ENCODE measurements around the gene ENDOD1.

ENDOD1 gene

DNA sequence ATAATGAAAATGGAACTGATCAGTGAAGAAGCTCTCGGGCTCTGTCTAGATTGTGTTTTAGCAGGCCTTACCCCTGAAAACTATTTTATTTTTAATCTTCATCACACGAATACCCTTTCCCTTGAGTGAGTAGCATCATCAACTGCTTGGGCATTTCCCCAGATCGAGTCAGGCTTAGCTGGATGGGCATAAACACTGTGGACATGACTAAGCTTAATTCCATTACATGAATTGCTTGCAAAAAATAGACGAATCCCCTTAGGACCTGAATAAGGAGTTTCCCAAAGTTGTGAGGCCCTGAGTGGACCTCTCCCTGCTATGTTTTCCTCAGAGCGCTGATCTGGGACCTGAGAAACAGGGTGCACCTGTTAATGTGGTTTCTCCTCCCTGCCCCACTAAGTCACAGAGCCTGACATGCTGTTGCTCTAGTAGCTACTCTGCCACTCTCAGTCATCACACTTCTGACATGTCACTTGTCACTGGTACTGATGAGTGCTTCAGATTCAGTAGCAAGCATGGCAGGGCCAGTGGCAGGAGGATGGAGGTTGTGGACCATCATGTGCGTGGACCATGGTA, 53.5 kb downstream of the ENDOD1 start:
- no peaks in the 10 kb centered on the region for H3K9me3 Mint-ChIP-seq
- DNase-seq (ENCODE audit: low spot score in 2 of 2) (no peak), ATAC-seq (replicated peaks; ENCODE audit: extremely low read depth, poor library complexity, severe bottlenecking) (no peak)
- H3K27ac Mint-ChIP-seq (ENCODE audit: low read depth): no peak overlapping the region
- H3K4me3 Mint-ChIP-seq: no peak overlapping the region
- peaks cover 59% of the 10 kb centered on the region for H3K27me3 Mint-ChIP-seq
- H3K36me3 Mint-ChIP-seq (ENCODE audit: insufficient read depth): no peaks in the 10 kb centered on the region
- H3K4me1 Mint-ChIP-seq: no peaks in the 10 kb centered on the region

DNA sequence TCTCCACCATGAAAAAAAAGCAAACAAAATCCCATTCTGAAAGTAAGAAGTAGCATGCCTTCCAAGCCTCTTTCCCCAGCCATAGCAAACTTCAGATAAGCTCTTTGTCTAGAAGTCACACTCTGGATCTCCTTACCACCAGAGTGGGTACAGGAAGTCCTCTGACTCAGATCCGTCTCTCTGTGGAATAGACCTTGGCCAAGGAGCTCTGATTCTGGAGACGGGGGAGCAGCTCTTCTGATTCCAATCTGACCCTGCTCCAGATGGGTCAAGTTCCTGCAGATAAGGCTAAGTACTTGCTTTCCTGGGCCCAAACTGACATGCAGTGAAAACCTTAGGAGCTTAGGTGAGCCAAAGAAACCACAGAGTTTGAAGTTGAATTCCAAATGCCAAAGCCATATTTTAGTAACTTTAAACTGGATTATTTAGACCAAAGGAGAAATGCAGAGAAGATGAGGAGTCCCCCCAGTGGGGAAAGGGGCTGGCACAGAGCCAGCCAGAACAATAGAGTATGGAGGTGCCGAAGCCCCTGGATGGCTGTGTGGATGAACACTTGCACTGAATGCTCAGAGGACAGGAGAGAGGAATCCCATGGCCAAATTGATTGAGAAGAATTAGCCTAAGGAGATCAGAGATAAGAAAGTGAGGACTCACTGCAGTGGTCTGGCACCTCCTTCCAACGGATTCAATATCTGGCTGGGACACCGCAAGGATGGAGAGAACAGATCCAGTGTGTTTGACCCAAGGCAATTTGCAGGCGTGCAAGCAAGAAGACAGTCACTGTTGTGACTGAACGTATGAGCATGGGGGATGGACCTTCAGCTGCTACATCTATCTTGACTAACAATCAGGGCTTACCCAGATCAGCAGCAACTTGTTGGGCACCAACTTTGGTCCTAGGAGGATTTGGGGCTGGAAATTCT, 54.9 kb downstream of the ENDOD1 start:
- H3K36me3 Mint-ChIP-seq (ENCODE audit: insufficient read depth): no peaks in the 10 kb centered on the region
- no peaks in the 10 kb centered on the region for H3K9me3 Mint-ChIP-seq
- H3K27ac Mint-ChIP-seq (ENCODE audit: low read depth): no peak overlapping the region
- DNase-seq (ENCODE audit: low spot score in 2 of 2) (no peak), ATAC-seq (replicated peaks; ENCODE audit: extremely low read depth, poor library complexity, severe bottlenecking) (no peak)
- no peak overlapping the region for H3K4me3 Mint-ChIP-seq
- no peaks in the 10 kb centered on the region for H3K4me1 Mint-ChIP-seq
- H3K27me3 Mint-ChIP-seq: peaks cover 59% of the 10 kb centered on the region

GRCh38 chr11:95145430-95146060, 55.9 kb downstream of the ENDOD1 start:
- no peaks in the 10 kb centered on the region for H3K4me1 Mint-ChIP-seq
- no peaks in the 10 kb centered on the region for H3K36me3 Mint-ChIP-seq (ENCODE audit: insufficient read depth)
- no peak overlapping the region for H3K27ac Mint-ChIP-seq (ENCODE audit: low read depth)
- no peak for DNase-seq (ENCODE audit: low spot score in 2 of 2)
- no peak for ATAC-seq (replicated peaks; ENCODE audit: extremely low read depth, poor library complexity, severe bottlenecking)
- H3K4me3 Mint-ChIP-seq: no peak overlapping the region
- no peaks in the 10 kb centered on the region for H3K9me3 Mint-ChIP-seq
- peaks cover 59% of the 10 kb centered on the region for H3K27me3 Mint-ChIP-seq

- no peaks in the 10 kb centered on the region for H3K9me3 Mint-ChIP-seq
- DNase-seq (ENCODE audit: low spot score in 2 of 2) (no peak), ATAC-seq (replicated peaks; ENCODE audit: extremely low read depth, poor library complexity, severe bottlenecking) (no peak)
- peaks cover 52% of the 10 kb centered on the region for H3K27me3 Mint-ChIP-seq
- H3K4me1 Mint-ChIP-seq: peaks cover 10% of the 10 kb centered on the region
- no peak overlapping the region for H3K4me3 Mint-ChIP-seq
- H3K27ac Mint-ChIP-seq (ENCODE audit: low read depth): no peak overlapping the region
- H3K36me3 Mint-ChIP-seq (ENCODE audit: insufficient read depth): peaks cover 4% of the 10 kb centered on the region
Observed at GRCh38 chr11:95147364-95147905, 57.8 kb downstream of the ENDOD1 start.

- Mint-ChIP-seq H3K27ac (ENCODE audit: low read depth) (no peak overlapping the region), H3K4me1 (peaks cover 20% of the 10 kb centered on the region), H3K27me3 (peaks cover 43% of the 10 kb centered on the region), H3K36me3 (ENCODE audit: insufficient read depth) (peaks cover 5% of the 10 kb centered on the region), H3K4me3 (no peak overlapping the region), H3K9me3 (no peaks in the 10 kb centered on the region)
- DNase-seq (ENCODE audit: low spot score in 2 of 2) (no peak), ATAC-seq (replicated peaks; ENCODE audit: extremely low read depth, poor library complexity, severe bottlenecking) (no peak)
Observed at GRCh38 chr11:95148406-95148805, 58.8 kb downstream of the ENDOD1 start.

GRCh38 chr11:95148938-95149337, 59.3 kb downstream of the ENDOD1 start:
- peaks cover 8% of the 10 kb centered on the region for H3K36me3 Mint-ChIP-seq (ENCODE audit: insufficient read depth)
- peaks cover 25% of the 10 kb centered on the region for H3K4me1 Mint-ChIP-seq
- no peaks in the 10 kb centered on the region for H3K9me3 Mint-ChIP-seq
- H3K4me3 Mint-ChIP-seq: peak overlapping the region; percentile 43
- DNase-seq (ENCODE audit: low spot score in 2 of 2): no peak
- no peak overlapping the region for H3K27ac Mint-ChIP-seq (ENCODE audit: low read depth)
- ATAC-seq (replicated peaks; ENCODE audit: extremely low read depth, poor library complexity, severe bottlenecking): no peak
- H3K27me3 Mint-ChIP-seq: peaks cover 37% of the 10 kb centered on the region

- peaks cover 8% of the 10 kb centered on the region for H3K36me3 Mint-ChIP-seq (ENCODE audit: insufficient read depth)
- H3K27me3 Mint-ChIP-seq: peaks cover 29% of the 10 kb centered on the region
- ATAC-seq (replicated peaks; ENCODE audit: extremely low read depth, poor library complexity, severe bottlenecking) (no peak), DNase-seq (ENCODE audit: low spot score in 2 of 2) (no peak)
- H3K27ac Mint-ChIP-seq (ENCODE audit: low read depth): no peak overlapping the region
- H3K9me3 Mint-ChIP-seq: no peaks in the 10 kb centered on the region
- peaks cover 34% of the 10 kb centered on the region for H3K4me1 Mint-ChIP-seq
- H3K4me3 Mint-ChIP-seq: peak overlapping the region; percentile 75
Observed at GRCh38 chr11:95149651-95150364, 60.2 kb downstream of the ENDOD1 start.

DNA sequence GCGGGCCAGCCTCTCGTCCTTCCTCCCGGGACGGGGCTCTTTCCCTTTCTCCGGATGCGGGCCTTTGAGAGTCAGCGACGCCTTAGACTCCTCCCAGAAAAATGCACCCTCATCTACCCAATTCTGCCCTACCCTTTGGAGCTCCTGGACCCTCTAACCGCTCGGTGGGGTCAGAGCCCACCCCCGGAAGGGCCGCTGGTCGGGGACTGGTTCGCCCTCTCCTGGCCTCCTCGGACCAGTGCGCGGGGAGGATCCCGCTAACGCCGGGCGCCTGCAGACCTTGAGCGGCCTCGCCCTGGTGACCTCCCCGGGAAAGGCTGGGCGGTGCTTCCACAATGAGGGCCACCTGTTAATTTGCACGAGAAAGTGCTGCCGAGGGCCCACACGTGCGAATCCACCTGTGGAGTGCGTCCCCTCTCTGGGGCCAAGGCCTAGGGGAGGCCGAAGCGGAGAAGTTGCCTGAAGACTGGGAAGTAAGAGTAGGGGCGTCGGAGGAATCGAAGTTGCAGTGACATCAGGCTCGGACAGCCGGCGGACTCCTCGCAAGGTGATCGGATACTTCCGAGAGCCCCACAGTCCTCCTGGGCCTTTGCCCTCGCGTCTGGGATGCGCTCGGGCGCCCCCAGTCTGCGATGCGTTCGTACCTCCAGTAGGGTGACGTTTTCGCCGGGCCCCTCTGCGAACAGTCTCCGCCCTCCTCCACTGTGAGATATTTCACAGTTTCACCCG, 61.5 kb downstream of the ENDOD1 start:
- ATAC-seq (replicated peaks; ENCODE audit: extremely low read depth, poor library complexity, severe bottlenecking): peak; percentile 93
- Mint-ChIP-seq H3K9me3 (no peaks in the 10 kb centered on the region), H3K36me3 (ENCODE audit: insufficient read depth) (peaks cover 9% of the 10 kb centered on the region), H3K27me3 (peaks cover 15% of the 10 kb centered on the region), H3K4me3 (peak overlapping the region; percentile 75), H3K4me1 (peaks cover 34% of the 10 kb centered on the region), H3K27ac (ENCODE audit: low read depth) (peak overlapping the region; percentile 95)
- peak; percentile 82 to 87 for DNase-seq (ENCODE audit: low spot score in 2 of 2)

DNA sequence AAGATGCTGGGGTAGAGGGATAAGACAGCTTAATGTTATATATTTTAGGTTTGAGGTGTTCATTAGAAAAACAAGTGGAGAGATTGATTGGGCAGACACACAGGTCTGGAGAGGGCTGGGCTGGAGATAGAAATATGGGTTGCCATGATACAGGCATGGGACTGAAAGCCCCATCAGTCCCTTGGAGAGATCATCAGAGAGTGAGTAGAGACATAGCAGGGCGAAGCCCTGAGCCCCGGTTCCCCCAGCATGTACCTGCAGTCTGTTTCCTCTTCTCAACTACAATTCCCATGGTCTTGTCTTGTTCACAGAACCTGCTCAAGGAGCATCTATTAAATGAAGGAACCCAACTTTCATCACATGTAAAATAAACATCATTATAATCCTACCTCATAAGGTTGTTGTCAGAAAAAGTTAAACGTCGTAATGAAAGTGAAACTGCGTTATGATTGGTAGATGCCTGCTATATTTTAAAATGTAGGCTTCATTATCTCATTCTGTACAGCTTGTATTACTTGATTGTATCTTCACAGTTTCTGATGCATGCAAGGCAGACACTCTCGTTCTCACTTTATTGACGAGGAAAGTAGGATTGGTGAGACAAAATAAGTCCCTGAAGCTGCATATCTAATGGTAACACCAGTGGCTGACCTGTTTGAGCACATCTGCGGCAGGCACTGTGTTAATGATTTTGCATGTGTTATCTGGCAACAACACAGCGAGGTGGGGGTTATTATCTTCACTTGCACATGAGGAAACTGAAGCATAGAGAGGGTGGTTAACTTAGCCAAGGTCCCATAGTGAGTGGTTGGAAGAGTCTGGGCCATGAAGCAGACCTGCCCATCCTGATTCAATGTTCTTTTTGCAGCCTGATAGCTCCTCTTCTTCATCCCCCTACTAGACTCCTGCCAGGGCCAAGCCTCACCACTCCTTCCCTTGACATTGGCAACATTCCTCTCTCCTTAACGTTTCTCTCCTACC, 63.5 kb downstream of the ENDOD1 start:
- peak overlapping the region; percentile 75 for H3K4me3 Mint-ChIP-seq
- peak overlapping the region; percentile 95 for H3K27ac Mint-ChIP-seq (ENCODE audit: low read depth)
- DNase-seq (ENCODE audit: low spot score in 2 of 2) (no peak), ATAC-seq (replicated peaks; ENCODE audit: extremely low read depth, poor library complexity, severe bottlenecking) (no peak)
- H3K27me3 Mint-ChIP-seq: no peaks in the 10 kb centered on the region
- H3K36me3 Mint-ChIP-seq (ENCODE audit: insufficient read depth): peaks cover 9% of the 10 kb centered on the region
- no peaks in the 10 kb centered on the region for H3K9me3 Mint-ChIP-seq
- peaks cover 41% of the 10 kb centered on the region for H3K4me1 Mint-ChIP-seq

DNA sequence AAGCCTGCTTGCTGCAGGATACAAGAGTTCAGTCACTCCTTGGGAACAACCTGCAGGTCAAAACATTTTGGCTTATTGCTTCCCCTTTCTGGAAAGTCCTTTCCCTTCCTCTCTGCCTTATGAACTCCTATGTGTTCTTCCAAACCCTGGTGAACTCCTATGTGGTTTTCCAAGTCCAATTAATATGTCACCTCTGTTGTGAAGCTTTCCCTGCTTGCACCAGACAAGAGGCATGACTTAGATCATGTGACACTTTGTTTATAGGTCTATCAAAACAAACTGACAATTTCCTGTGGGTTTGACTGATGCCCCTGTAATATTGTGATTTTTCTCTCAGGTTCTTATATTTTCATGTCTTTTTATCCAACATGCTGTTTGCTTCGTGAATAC, 64.2 kb downstream of the ENDOD1 start:
- ATAC-seq (replicated peaks; ENCODE audit: extremely low read depth, poor library complexity, severe bottlenecking) (no peak), DNase-seq (ENCODE audit: low spot score in 2 of 2) (no peak)
- H3K27ac Mint-ChIP-seq (ENCODE audit: low read depth): peak overlapping the region; percentile 95
- H3K4me3 Mint-ChIP-seq: peak overlapping the region; percentile 75
- H3K36me3 Mint-ChIP-seq (ENCODE audit: insufficient read depth): peaks cover 9% of the 10 kb centered on the region
- peaks cover 45% of the 10 kb centered on the region for H3K4me1 Mint-ChIP-seq
- H3K27me3 Mint-ChIP-seq: no peaks in the 10 kb centered on the region
- H3K9me3 Mint-ChIP-seq: no peaks in the 10 kb centered on the region

- DNase-seq (ENCODE audit: low spot score in 2 of 2) (peak; percentile 25 to 39), ATAC-seq (replicated peaks; ENCODE audit: extremely low read depth, poor library complexity, severe bottlenecking) (no peak)
- H3K4me3 Mint-ChIP-seq: no peak overlapping the region
- H3K27ac Mint-ChIP-seq (ENCODE audit: low read depth): no peak overlapping the region
- peaks cover 9% of the 10 kb centered on the region for H3K36me3 Mint-ChIP-seq (ENCODE audit: insufficient read depth)
- peaks cover 45% of the 10 kb centered on the region for H3K4me1 Mint-ChIP-seq
- no peaks in the 10 kb centered on the region for H3K27me3 Mint-ChIP-seq
- H3K9me3 Mint-ChIP-seq: no peaks in the 10 kb centered on the region
Observed at GRCh38 chr11:95154514-95154913, 64.9 kb downstream of the ENDOD1 start.

Data from central memory CD8-positive, alpha-beta T cell (primary cell).